Activated CD8-positive, alpha-beta memory T cell treated with anti-CD3 and anti-CD28 coated beads, Interleukin-2, amount 50 U/mL, for 48 hours (primary cell): ENCODE data around the gene RABL6.
"Not testable (repeated sequence)": the region's sequence is repeated elsewhere in the genome, so short reads cannot be mapped to it uniquely, and the experiment has no call there.

ENCODE experiments used
- DNase-seq: peaks from one replicate; pipeline ENCODE4 v3.0.0-alpha.2; 2020

Gene RABL6, protein sequence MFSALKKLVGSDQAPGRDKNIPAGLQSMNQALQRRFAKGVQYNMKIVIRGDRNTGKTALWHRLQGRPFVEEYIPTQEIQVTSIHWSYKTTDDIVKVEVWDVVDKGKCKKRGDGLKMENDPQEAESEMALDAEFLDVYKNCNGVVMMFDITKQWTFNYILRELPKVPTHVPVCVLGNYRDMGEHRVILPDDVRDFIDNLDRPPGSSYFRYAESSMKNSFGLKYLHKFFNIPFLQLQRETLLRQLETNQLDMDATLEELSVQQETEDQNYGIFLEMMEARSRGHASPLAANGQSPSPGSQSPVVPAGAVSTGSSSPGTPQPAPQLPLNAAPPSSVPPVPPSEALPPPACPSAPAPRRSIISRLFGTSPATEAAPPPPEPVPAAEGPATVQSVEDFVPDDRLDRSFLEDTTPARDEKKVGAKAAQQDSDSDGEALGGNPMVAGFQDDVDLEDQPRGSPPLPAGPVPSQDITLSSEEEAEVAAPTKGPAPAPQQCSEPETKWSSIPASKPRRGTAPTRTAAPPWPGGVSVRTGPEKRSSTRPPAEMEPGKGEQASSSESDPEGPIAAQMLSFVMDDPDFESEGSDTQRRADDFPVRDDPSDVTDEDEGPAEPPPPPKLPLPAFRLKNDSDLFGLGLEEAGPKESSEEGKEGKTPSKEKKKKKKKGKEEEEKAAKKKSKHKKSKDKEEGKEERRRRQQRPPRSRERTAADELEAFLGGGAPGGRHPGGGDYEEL

DNA sequence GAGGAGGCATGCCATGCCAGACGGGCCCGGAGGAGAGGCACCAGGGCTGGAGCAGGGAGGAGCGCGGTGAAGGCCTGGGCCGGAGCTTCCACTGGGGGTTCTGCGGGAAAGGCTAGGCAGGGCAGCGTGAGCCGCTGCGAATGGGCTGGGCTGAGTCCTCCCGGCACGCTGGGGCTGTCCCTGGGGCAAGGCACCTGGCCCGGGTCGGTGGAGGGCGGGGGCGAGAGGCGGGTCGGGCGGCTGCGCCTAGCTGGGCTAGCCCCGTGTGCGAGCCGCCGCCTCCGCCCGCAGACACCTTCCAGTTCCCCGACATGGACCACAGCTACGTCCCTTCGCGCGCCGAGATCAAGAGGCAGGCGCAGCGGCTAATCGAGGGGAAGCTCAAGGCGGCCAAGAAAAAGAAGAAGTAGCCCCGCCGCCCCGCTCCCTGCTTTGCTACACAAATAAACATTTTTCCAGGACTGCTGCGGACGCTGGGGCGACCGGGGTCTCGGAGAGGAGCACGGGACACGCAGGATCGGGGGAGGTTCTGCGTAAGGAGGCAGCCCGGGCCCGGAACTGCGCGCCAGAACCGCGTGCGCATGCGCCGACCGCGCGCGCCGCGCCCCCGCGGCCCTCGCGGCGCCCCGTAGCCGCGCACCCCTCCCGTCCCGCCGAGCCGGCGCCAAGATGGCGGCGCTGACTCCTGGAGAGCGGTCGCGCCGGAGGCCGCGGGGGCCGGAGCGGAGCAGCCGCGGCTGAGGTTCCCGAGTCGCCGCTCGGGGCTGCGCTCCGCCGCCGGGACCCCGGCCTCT is at the start of gene RABL6:
Gene RABL6 (plus strand): TSS at position 668 of the 794 bp plus-strand sequence. CDS start 249 bp downstream, outside the sequence.
- peak; percentile 92 for DNase-seq

DNA sequence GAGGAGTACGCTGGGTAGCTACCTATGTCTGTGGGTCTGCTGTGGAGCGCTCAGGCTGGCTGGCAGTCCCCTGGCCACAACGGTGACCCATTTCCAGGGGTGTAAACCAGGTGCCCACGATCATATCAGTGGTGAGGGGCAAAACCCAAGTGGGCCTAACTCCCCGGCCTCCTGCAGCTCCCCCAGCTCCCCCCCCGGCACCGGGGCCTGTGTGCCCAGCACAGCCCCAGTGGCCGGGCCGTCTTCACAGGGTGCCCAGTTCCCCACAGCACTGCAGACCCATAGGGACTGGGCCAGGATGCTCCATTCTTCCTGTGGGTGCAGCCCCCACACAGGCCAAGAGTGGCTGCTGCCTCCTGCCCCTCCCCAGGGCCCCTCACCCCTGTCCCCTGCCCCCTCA is 48.7 kb upstream of the RABL6 start:
- DNase-seq: no peak

DNA sequence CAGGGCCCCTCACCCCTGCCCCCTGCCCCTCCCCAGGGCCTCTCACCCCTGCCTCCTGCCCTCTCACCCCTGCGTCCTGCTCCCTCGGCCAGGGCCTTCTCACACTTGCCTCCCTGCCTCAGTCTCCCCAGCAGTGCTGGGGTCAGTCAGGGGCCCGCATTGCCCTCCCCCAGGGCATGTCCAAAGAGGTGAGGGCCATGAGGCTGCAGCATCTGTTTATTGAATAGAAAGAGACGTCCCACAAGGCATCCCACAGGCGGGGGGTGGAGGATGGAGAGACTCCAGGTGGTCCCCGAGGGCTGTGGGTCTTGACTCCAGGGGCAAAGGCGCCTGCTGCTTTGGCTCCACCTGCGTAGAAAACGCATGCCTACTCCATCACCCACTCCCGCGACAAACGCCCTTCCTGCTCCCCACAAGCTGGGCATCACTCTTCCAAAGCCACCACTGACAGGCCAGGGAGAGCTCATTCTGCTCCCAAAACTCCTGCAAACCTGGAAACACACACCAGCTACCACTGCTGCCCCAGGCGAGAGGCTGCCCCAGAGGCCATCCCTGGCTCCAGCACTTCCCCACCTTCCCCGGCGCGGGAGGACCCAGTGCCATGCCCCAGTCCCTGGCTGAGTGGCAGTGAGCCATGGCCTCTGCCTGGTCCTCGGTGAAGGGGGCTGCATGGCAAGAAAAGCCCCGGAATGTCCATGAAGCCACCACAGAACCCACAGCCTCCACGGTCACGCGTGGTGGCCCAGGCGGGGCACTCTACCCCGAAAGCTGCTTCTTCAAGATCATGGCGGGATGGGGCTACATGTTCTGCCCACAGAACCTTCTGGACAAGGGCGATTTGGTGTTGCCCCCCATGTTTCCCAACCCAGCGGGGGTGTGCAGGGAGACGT is 48.1 kb upstream of the RABL6 start:
- DNase-seq: no peak

DNA sequence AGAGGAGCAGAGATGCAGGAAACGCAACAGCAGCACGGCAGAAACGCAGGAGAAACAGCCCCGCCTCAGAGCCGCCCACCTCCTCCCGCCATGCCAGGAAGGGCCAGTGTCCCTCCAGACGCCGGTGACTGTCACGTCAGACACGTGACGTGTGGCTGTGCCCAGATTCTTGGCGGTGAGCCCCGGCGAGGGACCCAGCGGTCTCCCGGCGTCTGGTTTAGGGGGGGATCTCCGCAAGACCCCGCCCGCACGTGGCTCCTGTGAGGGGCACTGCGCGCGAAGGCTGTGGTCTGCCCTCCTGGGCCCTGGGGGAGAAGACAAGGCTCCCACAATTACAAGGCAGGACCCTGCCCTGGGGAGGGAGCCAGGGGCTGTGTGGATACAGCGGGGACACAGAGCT is 47.3 kb upstream of the RABL6 start:
- no peak for DNase-seq

DNA sequence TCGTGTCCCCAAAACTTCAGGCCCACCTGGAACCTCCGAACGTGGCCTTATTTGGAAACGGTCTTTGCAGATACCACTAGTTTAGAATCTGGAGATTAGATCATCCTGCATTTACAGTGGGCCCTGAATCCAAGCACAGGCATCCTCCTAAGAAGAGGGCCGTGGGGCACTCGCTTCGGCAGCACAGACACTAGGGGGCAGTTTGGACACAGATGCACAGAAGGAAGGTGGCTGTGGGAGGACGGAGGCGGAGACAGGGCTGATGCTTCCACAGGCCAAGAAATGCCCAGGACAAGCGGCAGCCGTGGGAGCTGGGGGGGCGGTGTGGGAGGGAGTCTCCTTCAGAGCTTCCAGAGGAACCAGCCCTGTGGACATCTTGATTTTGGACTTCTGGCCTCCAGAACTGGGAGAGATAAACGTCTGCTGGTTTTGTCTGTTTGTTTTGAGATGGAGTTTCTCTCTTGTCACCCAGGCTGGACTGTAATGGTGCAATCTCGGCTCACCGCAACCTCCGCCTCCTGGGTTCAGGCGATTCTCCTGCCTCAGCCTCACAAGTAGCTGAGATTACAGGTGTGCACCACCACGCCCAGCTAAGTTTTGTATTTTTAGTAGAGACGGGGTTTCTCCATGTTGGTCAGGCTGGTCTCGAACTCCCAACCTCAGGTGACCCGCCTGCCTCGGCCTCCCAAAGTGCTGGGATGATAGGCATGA is 46.8 kb upstream of the RABL6 start:
- DNase-seq: not testable (repeated sequence)

DNA sequence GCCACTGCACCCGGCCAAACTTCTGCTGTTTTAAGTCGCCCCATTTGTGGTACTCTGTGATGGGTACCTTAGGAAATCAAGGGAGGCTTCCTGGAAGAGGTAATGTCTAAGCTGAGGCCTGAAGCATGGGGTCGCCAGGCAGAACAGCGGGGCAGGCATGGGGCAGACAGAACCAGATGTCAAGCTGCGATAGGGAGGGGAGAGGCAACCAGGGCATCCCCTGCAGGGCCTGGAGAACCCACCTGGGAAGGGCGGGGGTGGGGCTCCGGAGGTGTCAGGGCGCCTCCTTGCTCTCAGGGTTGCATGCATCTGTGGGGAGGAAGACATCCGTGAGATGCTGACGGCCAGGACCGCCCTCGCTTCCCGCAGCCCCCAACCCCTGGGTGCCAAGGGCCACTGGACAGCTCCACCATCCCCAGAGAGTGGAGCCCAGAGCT is 46.2 kb upstream of the RABL6 start:
- no peak for DNase-seq

DNA sequence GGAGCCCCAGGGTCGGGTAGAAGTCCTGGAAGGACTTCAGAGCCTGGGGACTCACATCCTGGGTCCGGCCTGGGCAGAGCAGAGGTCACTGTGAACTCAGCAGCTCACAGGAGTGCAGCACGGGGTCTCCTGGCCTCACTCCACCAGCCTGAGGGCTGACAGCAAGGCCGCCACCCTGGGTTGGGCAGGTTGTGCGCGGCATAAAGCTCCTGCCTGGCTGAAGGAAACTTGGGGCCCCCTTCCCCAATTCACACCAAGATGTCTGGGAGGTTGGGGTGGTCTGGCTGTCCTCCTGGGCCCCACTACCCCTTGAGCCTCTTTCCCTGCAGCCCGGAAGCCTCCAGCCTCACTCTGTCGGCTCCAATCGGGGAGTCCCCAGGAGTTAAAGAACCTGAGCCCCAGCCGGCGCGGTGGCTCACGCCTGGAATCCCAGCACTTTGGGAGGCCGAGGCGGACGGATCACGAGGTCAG is 45.5 kb upstream of the RABL6 start:
- DNase-seq: no peak

DNA sequence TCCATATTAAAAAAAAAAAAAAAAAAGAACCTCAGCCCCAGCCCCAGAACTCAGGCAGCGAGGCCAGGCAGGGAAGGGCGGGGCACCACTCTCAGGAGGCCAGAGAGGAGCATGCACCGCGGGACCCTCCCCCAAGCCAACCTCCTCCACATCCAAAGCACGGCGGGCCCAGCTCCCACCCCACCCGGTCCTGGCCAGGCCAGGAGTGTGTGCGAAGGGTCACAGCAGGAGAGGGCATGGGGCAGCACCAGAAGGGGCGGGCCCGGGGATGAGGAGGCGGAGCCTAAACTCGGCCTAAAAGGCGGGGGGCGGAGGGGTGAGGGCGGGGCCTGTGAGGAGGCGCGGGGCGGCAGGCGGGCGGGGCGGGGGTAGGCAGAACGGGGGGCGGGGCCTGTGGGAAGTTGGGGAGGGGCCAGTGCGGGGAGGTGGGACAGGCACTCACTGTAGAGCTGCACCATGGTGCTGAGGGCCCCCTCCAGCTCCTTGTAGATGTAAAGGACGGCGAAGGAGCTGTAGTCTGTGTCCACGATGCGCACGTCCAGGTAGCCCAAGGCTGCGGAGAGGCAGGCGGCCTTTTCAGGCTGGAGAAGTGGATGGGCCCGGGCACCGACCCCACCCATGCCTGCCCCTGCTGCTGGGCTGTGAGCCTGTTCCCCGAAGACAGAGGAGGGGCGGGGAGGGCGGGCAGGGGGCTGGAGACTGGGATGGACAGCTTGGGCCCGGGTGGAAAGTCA is 44.7 kb upstream of the RABL6 start:
- peak; percentile 76 for DNase-seq

DNA sequence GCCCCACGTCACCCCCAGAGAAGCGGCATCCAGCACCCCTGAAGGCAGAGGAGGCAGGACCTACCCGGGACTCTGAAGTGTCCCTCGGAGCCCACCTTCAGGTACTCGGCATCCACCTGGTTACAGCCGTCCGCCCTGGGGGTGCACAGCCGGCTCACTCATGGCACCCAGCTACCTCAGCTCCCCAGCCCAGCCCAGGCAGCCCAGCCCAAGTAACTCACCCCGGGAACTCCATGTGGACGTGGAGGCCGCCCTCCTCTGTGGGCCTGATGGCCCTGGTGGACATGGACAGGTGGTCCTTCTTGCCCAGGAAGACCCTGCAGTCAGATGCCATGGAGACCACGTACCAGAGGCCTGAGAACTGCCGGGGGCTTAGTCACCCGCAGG is 44.1 kb upstream of the RABL6 start:
- DNase-seq: no peak

DNA sequence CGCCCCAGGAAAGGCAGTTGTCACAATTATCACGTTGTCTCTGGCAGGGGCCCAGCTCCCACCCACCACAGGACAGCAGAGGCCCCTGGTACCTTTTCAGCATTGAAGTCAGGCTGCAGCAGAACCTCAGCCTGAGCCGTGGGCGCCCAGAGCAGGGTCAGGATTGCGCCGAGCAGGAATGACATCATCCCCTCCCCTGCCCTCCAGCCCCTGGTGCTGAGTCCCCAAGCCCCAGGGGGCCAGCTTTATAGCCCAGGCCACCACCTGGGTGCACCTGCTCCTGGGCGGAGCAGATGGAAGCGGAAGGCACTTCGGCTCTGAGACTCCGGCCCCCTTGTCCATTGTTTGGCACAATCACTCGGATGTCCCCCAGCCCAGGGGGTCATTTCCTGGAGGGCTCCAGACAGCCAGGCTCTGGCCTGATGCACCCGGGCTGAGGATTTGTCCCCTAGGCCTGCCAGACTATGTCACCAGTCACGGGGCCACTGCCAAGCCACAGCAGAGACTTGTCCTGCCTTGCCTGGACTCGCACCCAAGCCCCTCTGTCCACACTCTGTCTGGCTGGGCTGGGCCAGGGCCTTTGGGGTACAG is 43.4 kb upstream of the RABL6 start, which contains the start of gene LCN15:
Gene LCN15 (minus strand): TSS at position 218 of the 591 bp plus-strand sequence. CDS start 30 bp downstream, at position 188.
- DNase-seq: no peak

DNA sequence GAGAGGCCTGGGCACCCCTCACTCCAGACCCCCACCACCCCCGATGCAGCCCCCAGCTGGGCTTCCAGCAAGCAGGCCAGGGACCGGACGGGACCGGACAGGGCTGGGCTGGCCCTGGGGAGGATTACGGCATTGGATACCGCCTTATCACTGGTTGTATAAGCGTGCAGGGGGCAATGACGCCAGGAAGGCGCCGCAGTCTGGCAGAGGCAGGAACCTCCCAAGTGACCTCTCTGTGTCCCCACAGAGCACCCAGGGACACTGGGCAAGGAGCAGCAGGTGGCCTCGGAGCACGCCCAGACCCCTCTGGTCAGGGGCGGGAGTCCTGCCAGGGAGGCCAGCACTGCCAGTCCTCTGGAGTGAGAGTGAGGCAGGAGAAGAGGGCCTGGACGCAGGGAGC is 42.7 kb upstream of the RABL6 start:
- DNase-seq: no peak

DNA sequence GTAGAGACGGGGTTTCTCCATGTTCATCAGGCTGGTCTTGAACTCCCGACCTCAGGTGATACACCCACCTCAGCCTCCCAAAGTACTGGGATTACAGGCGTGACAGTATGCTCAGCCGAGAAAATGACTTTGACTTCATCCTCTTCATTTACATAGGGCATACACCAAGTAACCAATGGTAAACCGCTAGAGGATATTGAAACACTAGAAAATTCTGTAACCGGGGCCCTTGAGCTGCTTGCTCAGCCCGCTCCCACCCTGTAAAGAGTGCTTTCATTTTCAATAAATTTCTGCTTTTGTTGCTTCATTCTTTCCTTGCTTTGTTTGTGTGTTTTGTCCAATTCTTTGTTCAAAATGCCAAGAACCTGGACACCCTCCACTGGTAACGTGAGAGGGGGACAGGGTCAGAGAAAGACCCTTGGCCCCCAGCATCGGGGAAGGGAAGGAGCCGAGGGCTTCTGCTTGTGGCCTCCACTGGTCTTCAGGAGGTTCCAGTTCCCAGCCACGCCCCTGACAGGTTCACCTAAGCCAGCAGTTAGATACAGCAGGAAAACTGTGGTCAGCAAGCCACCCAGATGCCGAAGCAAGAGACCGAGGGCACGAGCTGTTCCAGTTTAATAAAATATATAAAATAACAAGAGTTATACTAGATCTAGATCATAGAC is 41.9 kb upstream of the RABL6 start:
- not testable (repeated sequence) for DNase-seq

DNA sequence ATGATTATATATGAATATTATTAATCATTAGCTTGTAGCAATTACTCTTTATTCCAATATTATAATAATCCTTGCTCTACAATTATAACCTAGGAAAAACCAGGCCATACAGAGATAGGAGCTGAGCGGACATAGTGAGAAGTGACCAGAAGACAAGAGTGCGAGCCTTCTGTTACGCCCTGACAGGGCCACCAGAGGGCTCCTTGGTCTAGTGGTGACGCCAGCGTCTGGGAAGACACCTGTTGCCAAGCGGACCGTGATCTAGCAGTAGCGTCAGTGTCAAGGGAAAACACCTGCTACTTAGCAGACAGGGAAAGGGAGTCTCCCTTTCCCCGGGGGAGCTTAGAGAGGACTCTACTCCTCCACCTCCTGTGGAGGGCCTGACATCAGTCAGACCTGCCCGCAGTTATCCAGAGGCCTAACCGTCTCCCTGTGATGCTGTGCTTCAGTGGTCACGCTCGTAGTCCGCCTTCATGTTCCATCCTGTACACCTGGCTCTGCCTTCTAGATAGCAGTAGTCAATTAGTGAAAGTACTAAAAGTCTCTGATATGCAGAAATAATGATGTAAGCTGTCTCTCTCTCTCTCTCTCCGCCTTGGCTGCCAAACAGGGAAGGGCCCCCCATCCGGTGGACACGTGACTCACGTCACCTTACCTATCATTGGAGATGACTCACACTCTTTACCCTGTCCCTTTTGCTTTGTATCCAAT is 41.2 kb upstream of the RABL6 start:
- peak; percentile 68 for DNase-seq

DNA sequence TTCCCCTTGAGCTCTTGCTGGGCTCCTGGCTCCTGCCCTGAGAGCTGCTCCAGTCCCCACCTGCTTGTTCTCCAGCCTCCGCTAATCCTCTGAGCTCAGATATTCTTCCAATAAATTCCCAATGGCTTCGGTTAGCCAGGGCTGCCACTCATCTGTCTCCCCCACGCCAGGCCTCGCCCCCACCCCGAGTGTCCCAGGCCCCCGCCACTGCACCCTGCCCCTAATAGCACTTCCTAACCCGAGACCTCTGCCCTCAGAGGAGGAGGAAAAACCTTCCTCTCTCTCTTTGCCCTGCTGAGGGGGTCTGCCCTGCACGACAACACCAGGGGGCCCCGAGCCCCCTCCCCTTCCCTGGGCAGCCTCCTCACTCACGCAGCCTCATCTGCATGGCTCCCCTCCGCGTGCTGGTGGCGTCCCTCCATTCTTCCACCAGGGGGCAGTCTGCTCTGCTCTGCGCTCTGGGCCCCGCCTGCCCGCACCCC is 38.0 kb upstream of the RABL6 start:
- DNase-seq: peak; percentile 81

DNA sequence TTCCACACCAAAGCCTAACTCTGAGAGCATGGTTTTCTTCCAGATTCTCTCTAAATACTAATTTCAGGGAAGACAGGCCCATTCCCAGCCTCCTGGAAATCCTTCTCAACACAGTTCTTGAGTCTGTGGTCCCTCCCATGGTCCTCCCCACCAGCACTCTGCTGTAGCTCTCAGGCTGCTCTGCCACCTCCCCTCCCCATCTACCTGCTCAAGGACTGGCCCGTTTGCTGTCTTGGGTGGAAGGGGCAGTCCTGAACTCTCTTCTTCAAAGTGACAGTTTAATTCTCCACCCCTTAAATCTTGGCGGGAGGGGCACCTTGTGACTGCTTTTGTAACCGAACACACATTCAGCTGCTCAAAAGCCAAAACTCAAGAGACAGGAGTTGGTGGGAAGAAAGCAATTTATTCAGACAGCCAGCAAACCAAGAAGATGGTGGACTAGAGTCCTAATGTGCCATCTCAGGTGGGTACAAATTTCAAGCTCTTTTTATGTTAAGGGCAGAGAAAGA is 35.8 kb upstream of the RABL6 start:
- DNase-seq: no peak

DNA sequence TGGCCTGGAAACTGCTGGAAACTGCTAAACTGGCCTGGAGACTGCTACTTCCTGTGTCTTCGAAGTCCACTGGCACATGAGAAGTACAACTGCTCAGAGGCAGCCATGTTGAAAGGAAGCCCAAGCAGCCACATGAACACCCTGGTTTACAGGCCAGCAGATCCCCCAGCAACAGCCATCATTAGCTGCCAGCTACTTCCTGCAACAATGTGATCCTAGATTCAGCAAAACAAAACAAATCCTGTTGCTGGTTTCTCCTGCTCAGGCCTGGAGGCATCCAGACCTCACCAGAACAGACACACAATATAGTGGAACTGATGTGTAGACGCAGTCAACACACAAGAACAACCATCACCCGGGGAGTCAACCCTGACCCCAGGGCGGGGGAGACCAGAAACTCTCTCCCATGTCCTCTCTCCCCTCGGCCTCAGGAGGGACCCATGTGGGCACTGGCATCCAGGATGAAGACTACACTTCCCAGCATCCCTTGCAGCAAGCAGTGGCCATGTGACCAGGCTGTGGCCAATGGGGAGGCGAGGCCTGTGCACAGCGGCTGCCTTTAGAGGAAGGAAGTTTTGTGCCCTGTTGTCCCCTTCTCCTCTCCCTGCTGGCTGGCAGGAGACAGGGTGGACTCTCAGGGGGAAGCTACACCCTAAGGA is 34.2 kb upstream of the RABL6 start:
- no peak for DNase-seq

DNA sequence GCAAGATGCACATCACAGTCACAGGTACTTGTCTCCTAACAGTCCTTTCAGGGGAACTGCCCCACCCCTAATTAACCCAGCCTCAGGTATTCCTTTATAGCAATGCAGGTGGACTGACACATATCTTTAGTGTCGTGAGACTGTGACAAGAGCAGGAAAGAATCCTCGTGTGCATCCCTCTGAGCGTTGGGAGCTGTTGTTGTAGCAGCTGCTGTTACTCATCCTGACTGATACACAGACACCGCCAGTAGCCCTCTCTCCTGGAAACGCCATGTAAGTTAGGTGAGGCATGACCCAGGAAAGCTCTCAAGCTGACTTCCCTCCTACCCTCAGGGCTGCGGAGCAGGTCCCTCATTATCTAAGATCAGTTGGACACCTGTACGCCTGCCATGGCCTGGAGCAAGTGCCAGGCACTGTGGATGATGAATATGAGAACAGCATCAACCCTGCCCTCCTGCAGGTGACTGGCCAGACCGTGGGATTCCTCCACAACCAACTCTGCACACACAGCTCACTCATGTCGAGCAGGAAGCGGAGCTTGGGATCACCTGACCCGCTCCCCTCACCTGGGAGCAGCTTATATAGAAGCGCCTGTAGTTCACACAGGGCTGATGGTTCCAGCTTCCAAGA is 33.2 kb upstream of the RABL6 start:
- no peak for DNase-seq

DNA sequence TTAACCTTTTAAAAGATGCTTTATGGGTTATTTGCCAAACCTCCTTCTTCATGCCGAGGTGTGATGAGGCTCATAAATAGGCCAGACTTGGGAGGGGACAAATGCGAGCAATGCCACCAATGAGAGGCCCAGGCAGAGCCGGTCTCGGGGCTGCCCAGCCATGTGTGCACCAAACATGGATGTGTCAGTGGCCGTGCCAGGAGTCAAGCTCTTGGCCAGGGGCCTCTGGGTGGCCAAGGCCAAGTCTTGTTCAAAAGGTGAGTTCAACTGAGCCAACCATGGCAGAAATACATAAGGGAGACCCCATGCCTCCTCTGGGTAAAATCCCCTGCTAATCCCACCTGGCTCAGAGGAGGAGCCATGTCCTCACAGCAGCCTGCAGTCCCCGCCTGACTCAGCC is 32.6 kb upstream of the RABL6 start:
- DNase-seq: no peak
